HG03196 (cell line): Measurements from ENCODE around the gene MAGI1.
"Not testable (repeated sequence)": the region's sequence is repeated elsewhere in the genome, so short reads cannot be mapped to it uniquely, and the experiment has no call there.

ENCODE experiments used
- ATAC-seq: cut with Tn5 transposase; IDR thresholded peaks from one replicate; pipeline ENCODE4 v1.9.1; 2021; ENCODE audit not compliant: unreplicated experiment

Gene MAGI1

DNA sequence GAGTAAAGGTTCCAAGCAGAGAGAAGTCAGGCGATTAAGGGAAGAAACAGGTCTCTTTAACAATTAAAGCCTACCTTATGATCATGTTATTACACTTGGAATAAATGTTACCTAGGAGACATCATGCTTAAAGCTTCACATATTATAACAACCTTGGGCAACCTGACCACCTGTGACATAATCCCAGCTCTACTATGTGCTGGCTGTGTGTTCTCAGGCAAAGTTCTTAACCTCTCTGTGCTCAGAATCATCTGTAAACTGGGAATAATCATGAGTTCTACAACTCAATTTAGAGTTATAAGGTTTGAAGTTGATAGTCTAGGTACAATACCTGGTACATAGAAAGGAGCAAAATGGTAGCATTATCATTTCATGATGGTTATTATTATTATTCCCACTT is 159.3 kb downstream of the MAGI1 start:
- ATAC-seq = no peak

DNA sequence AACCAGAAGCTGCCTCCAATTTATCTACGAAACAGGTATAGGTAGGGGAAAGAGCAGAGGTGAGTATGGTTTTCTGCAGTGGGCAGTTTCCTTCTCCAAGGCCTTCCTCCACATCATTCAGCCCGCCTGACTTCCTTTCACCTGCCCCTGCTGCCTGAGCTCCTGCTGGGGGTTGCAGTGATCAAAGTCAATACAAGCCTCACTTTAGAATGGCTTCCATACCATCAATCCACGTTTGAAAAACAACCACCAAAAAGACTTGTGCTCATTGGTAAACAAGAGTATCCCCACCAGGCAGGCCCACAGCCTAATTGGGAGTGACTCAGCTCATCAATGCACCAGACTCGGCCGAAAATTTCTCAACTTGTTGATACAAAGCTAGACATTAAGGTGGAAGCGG is 159.9 kb downstream of the MAGI1 start:
- no peak for ATAC-seq

DNA sequence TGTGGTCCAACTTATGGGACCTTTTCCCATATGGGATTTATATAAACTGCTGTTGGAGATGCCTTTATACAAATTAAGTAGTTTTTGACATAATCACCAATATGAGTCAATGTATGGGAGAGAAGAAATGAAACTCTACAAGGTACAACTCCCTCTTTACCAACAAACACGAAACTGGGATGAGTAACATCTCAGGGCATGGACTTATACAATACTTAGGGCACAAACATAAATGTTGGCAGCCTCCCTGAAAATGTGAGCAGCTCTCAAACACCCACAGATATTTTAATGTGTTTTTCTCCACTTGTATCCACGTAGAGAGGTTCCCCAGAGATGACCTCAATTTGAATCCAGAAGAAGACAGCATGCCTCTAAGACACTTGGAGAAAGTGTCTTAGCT is 161.6 kb downstream of the MAGI1 start:
- ATAC-seq = no peak

DNA sequence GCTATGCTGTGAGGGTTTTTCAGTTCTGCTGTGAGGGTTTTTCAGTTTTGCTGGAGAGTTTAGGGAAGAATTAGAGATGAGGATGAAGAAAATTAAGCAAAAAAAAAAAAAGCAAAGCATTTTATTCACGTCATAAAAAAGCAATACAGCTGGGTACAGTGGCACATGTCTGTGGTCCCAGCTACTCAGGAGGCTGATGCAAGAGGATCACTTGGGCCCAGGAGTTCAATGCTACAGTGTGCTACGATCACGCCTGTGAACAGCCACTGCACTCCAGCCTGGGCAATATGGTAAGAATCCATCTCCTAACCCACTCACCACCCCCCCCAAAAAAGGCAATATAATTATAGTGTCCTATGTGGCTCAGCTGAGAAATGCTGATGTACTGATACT is 162.7 kb downstream of the MAGI1 start:
- no peak for ATAC-seq

DNA sequence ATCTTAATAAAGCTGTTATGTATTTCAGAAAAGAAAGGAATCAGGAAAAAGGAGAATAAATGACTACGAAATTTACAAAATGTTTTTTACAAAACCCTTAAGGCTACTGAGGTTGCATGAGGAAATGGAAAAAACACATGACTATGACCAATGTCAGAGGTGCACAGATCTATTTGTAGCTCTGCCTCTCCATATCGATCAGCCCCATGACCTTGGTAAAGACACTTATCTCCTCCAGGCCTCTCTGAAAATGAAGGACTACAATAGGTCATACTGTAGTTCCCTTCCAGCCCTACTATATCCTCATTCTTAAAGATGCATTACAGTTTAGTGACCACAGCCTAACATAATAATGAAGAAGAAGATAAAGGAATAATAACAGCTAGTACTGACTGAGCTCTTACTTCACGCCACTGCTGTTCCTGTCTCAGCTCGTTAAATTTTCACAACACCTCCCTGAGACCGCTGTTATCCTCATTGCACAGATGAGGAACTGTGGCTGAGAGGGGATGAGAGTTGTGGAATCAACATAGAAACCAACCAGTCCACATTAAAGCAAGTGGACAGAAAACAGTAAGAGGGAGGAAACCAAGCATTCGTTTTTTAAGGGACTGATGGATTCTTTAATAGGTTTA is 163.2 kb downstream of the MAGI1 start:
- no peak for ATAC-seq

DNA sequence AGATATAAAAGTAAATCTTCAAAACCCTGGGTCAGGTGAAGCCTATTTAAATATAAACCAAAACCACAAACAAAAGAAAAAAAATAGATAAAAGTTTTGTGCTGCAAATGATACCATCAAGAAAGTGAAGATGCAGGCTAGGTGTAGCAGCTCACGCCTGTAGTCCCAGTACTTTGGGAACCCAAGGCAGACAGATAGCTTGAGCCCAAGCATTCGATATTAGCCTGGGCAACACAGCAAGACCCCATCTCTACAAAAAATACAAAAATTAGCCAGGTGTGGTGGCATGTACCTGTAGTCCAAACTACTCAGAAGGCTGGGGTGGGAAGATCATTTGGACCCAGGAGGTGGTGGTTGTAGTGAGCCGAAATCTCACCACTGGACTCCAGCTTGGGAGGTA is 164.8 kb downstream of the MAGI1 start:
- no peak for ATAC-seq

DNA sequence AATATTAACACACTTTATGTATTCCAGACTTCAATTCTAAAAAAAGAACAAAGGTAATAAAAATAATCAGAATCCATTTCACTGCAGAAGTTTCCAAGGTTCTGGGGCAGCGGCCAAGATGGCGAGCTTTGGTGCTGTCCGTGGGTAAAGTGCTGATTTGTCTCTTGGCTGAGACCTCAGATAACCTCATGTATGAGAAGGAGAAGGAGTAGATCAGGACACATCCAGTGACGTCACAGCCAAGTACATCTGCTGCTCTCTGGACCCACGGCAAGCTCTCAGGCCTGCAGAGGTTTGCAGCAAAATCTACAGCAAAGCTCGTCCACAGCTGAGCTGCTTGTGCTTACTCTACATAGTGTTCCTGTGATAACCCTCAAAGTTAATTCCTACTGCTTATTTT is 165.7 kb downstream of the MAGI1 start:
- ATAC-seq = no peak

DNA sequence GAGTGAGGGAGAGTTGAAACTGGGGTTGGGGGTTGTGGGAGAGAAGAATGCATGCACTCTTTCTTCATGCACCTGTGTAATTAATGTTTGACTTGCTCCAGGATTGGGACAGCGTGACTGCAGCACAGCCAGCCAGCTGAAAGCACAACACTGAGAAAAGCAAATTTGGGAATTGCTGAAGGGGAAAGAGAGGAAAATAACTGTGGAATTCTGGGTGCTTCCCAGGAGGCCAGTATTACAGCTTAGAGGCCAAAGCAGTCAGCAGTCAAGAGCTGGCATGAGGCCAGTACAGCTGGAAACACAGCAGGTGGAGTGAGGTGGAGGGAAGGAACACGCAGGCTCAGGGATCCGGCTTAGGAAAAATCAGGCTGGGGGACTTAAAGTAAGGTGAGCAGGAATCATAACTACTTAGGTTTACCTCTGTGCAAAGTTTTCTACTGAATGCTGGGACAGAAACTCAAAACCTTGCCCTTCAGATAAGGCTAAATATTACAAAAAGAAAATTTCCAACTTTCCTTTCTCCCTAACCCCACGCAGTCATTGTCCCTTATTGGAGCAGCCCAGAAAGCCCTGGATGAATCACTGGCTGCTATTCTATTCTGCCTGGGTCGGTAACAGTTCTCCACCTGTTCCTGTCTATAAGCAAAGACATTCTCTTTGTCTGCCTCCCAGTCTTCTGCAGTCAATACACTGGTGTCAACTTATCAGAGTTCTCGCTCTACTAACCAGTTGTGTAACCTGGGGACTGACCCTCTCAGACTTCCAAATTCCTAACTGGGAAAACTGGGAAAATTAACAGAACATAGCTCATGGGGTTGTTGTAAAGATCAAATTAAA is 167.2 kb downstream of the MAGI1 start:
- no peak for ATAC-seq

DNA sequence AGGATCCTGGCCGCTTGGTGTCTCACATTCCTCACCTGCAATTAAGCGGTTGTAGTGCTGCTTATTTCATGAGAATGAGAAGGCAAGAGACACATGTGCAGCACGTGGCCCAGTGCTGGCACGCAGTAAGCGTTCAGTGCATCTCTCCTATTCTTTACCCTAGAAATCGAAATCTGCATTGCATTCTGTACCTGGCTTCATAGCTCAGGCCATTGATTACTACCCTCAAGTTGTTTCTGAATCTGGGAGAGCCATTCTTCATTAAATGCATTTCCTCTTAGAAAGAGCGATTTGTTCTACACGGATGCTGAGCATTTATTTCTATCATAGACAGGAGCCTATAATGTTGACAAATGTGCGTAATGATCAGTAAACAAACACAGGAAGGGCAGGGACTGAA is 168.9 kb downstream of the MAGI1 start:
- ATAC-seq = no peak

DNA sequence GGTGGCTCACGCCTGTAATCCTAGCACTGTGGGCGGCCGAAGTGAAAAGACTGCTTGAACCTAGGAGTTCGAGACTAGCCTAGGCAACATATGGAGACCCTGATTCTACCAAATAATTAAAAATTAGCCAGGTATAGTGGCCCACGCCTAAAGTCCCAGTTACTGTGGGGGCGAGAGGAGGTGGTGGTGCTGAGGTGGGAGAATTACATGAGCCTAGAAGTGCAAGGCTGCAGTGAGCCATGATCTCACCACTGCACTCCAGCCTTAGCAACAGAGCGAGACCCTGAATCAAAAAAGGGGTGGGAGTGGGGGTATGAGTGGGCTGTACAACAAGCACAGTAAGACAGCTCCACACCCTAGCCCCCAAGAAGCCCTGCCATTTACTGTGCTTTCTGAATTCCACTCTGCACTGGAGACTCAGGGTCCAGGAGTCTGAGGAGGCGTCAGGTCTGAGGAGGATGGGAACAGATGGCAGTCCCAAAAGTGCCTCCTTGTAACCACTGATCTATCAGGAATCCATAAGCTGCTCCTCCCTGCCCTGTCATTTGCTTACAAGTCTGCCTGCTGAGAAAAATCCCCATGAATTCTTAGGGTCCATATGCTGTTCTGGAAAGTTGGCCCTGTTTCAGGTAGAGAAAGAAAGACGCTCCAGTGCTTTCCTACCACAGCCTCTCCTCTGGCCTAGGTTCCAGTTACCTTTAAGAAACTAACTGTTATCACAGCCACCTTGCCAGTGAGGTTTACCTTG is 171.1 kb downstream of the MAGI1 start:
- no peak for ATAC-seq

DNA sequence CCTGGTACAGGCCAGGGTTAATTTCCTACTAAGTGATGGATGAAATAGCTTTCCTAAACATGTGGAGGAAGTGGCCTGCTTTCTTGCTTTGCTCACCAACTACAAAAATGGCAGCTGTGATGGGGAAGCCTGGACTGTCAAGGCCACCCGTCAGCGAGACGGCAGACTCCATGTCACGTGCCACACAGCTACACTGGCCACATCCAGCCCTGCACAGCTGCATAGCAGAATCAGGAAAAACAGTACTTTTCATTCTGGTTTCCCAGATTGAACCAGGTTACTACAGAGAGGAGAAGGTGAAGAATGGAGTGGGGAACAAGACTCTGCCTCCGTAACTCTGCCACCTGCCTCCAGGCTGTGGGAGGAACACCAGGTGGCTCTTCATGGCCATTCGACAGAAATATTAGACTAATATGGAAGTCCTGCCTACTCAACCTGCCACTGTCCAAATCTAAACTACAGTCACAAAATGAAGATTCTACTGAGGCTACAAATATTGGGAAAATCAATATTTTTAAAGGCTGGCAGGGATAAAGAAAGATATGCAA is 174.3 kb downstream of the MAGI1 start:
- ATAC-seq = no peak

DNA sequence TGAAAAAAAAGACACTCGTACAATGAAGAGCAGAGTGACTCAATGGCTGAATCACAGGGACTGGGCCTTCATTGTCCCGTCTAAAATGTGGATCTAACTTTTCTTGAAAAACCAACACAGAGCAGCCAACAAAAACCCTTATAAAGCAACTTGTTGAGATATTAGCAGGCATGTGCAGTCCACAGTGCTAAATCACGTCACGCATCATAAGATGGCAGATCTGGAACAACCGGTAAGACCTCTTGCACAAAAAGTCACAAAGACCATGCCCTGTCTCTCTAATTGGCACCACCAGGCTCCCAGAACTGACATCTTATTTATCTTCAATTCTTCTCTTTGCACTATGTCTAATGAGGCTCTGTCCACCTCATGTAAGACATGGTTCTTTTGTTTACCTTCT is 177.0 kb downstream of the MAGI1 start:
- no peak for ATAC-seq

DNA sequence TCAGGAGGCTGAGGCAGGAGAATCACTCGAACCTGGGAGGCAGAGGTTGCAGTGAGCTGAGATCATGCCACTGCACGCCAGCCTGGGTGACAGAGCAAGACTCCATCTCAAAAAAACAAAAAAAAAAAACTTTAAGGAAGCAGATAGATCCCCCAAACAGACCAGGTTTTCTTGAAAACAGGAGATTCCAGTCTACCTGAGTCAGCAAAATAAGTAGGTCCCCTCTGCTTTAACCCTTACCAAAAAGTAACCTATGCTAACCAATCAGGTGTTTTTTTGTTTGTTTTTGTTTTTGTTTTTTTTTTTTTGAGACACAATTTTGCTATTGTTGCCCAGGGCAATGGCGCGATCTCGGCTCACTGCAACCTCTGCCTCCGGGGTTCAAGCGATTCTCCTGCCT is 179.1 kb downstream of the MAGI1 start:
- ATAC-seq = not testable (repeated sequence)

DNA sequence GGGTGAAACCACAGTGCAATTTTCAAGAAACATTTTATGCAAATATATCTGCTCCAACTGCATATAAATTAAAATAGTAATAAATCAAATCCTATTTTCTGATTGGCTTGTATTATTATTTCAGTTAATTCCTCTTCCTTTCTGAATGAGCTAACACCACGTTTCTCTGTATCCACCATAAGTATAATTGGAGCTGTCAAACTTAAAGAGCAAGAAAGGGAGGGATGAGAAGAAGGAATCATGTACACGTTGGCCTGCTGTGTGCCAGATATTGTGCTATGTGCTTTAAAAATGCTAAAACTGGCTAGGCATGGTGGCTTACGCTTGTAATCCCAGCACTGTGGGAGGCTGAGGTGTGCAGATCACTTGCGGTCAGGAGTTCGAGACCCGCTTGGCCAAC is 180.0 kb downstream of the MAGI1 start:
- no peak for ATAC-seq

DNA sequence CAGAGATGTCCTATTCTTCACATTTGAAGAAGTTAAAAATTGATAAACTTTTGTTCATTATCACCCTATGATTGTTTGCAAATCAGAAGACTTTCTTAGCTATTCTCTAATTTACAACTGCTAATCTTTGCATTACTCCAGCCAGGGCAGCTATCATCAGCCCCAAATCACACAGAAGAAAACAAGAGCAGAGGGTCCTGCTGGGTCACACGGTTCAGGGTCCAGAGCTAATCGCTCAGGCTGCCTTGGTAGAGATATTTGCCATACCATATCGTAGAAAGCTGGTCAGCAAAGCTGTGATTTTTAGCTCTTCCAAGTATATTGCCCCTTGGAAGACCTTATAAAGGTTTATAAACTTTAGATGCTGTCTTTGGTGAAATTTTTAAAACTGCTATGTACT is 181.4 kb downstream of the MAGI1 start:
- no peak for ATAC-seq

DNA sequence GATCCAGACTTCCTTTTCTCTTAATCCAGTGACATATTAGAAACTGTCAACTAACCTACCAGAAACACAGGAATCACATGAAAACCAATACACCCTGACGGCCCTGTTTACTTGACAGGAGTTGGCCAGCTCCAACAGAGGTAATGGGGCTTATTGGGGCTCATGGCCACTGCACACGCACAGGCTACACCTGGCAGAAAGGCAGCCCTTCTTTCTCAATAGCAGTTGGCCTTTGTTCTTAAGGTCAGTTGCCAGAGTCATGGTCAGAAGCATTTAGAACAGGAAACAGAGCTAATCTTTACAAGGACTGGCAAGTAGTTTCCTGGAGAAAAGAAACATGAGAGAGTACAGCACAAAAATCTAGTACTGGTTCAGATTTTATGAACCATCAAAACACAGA is 181.8 kb downstream of the MAGI1 start:
- ATAC-seq = no peak

DNA sequence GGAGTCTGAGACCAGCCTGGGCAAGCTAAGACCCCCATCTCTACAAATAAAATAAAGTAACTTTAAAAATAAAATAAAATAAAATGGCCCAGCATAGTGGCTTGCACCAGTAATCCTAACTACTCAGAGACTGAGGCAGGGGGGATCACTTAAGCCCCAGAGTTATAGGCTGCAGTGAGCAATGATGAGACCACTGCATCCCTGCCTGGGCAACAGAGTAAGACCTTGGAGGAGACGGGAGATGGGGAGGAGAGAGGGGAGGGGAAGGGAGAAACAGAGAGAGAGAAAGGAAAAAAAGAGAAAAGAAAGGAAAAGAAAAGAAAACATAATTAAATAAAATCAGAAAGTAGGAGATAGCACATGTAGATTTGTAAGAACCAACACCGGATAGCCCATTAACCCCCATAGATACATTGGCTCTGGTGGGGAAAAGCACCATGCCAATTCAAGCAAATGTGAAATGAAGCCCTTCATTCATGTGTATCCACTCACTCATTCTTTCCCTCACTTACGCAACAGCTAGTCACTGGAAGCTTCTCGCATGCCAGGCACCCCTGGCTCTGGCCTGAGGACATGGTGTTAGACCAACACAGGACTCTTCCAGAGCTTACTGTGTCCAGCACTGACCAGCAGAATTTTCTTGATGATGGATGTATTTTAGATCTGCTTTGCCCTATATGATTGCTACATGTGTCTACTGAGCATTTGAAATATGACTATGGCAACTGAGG is 183.2 kb downstream of the MAGI1 start:
- ATAC-seq = no peak

DNA sequence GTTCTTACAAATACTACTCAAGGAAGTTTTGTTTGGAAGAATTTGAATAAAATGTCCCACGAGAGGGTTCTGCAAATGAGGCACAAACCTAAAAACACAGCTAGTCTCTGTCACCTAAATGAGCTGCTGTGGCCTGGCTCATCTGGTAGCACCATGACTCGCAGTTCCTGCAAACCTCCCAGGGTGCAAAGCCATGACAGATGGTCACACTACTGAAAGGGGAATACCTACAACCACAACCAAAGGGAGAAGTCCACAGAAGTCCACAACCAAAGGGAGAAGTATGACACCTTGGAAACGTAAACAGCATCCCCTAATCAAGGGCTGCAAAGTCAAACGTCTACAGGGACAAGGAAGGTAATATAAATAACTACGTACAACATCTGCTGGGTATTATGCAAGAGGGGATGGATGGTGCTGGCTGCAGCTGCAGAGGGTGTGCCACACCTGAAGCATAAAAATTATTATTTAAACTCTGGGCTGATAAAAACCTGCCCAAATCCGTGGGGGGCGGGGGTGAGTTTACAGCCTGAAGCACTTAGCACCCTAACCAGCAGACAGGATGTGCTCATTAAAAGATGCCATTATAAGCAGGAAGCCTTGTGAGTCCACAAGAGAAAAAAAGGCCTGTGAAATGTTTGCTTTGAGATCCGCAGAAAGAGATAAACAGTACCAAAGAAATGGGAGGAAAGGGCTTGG is 184.0 kb downstream of the MAGI1 start:
- ATAC-seq = no peak

DNA sequence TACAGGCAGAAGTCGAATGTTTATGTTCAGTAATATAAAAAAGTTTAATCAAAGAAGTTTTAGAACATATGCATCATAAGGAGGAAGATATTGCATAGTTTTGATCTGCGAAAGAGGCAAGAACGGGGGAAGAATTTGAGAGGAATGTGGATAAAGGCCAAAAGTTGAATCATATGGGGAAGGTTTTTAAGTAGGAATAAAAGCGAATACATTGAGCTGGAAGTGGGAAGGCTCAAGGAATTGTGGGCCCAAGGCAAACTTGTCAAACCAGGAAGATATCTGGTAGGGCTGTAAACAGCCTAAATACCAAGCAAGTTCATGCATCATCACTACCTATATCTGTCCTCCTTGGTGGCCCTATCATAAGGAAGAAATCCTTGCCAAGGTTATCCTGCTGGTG is 186.9 kb downstream of the MAGI1 start:
- ATAC-seq = no peak

DNA sequence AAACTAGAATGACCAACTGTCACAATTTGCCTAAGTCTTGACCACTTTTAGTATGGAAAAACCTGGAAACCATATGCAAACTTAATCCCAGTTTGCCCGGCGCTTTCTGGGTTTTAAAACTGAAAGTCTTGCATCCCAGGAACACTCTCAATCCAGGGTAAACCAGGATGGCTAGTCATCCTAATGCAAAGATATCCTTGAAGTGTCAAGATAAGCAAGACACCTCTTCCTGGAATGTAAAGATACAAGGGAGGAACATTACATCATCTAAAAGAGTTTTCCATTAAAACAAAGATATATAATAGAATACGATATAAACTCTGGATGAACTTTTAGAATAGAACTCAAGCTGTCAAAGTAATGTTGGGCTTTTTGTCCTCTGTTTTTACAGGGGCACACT is 188.5 kb downstream of the MAGI1 start:
- ATAC-seq = no peak

DNA sequence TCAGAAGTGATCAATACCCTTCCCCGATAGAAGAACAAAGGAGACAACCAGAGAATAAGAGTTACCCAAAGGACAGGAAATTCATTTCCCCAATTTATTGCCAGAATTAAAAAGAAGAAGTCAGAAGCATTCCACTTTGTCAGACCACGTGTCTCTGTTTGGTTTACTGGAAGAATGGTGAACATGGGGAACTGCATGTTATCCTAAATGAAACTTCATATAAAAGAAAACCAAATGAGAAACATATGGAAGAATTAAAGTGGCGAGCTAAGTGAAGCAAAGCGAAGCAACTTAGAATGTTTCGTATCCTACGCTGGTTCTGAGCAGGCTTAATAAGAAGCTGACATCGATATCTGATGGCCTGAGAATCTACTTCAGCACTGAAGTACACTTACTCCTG is 190.7 kb downstream of the MAGI1 start:
- ATAC-seq = no peak
